Heart left ventricle (tissue), 16 donors: ENCODE data around the gene CKB. TPM values are rescaled to one million over a fixed set of nuclear protein-coding genes. Genes with fewer than 3 reads are reported as not detected.
A peak's percentile ranks its signal among the peaks of the same experiment; 100 is the strongest.

Experiments
- ATAC-seq, 4 donors: fragments of 200-7000 bp; cut with Tn5 transposase; one replicate each; pipeline ENCODE4 v1.9.1; 2020 to 2022; ENCODE audit warnings: moderate library complexity in 4 of 4, mild to moderate bottlenecking in 3 of 4, moderate number of reproducible peaks in 1 of 4
- DNase-seq, 5 donors: peaks; one replicate each; pipeline ENCODE4 v3.0.0-alpha.2; 2020
- H3K27ac ChIP-seq, 12 donors: fragments of 200-600 bp; sonication (generic) in 4 of 12; one replicate each; pipeline versions ENCODE4 v1.5.0 to v1.8.0; 2016 to 2022; ENCODE audit warnings: mild to moderate bottlenecking in 2 of 12
- H3K27me3 ChIP-seq, 9 donors: fragments of 200-600 bp; sonication (generic) in 2 of 9; one replicate each; pipeline versions ENCODE4 v1.5.1 to v1.8.0; 2016 to 2022; ENCODE audit warnings: mild to moderate bottlenecking in 3 of 9
- H3K36me3 ChIP-seq, 9 donors: fragments of 200-600 bp; sonication (generic) in 2 of 9; one replicate each; pipeline versions ENCODE4 v1.5.0 to v1.8.0; 2018 to 2022; ENCODE audit warnings: mild to moderate bottlenecking in 2 of 9
- H3K4me1 ChIP-seq, 12 donors: fragments of 200-600 bp; sonication (generic) in 4 of 12; one replicate each; pipeline versions ENCODE4 v1.5.0 to v1.8.0; 2016 to 2022; ENCODE audit warnings: mild to moderate bottlenecking in 3 of 12
- H3K4me3 ChIP-seq, 12 donors: fragments of 200-600 bp; sonication (generic) in 4 of 12; one replicate each; pipeline versions ENCODE4 v1.5.0 to v1.8.0; 2017 to 2022; ENCODE audit warnings: mild to moderate bottlenecking in 9 of 12, moderate library complexity in 4 of 12
- H3K9me3 ChIP-seq, 12 donors: fragments of 200-600 bp; sonication (generic) in 4 of 12; one replicate each; pipeline versions ENCODE4 v1.5.0 to v1.8.0; 2016 to 2022; ENCODE audit warnings: mild to moderate bottlenecking in 1 of 12
- POLR2A ChIP-seq, 2 donors: fragments of 450-650 bp; IDR thresholded peaks; one replicate each; pipeline ENCODE4 v1.6.1; 2017; ENCODE audit warnings: antibody characterized with exemption in 2 of 2, mild to moderate bottlenecking in 2 of 2, moderate library complexity in 2 of 2
- WGBS, 4 donors: extraction: QIAGEN DNeasy Blood & Tissue Kit in 2 of 4; methylation state at CpG; one replicate each; pipeline versions ENCODE4 v1.1.5 to v1.1.7; 2013 to 2018; 5-methylcytosine and 5-hydroxymethylcytosine counted together
- intact Hi-C, 10 donors: fragments of 100-400 bp; cut with DNase I; formaldehyde crosslinking; loops; one replicate each; pipeline versions ENCODE4 v1.11.1 to v1.14.2; 2022
- polyA plus RNA-seq, 2 donors: library from polyadenylated mRNA; stranded (reverse); fragments of 200-250 nt; gene quantifications; one replicate each; pipeline ENCODE4 v1.2.3, GENCODE V29; 2013
- total RNA-seq, 9 donors: library from RNA; depleted of rRNA in 2 of 9; stranded (reverse); fragments of >200 nt in 2 of 9; fragmentation: NEBNext Ultra II Directional in 3 of 9; extraction: Animal tissue kit (Norgen Biotek cat#: 25700) in 3 of 9; gene quantifications; one replicate each; pipeline versions ENCODE4 v1.1.0 to v1.2.4, GENCODE V29; 2016 to 2023
- TF ChIP-seq, protein P1 (sequence below), 12 donors: fragments of 200-600 bp; sonication (generic) in 4 of 12; IDR thresholded peaks; one replicate each; pipeline versions ENCODE4 v1.5.0 to v1.8.0; 2018 to 2022; ENCODE audit warnings: antibody characterized with exemption in 12 of 12, mild to moderate bottlenecking in 5 of 12
- donor health status: ischemic (EF 13 %, LVEDD 7.1; RV severe dilation, severe dysfunction).
- donor health status: healthy with polysubstance abuse.
- donor health status: DM: no; HTN: yes; CAD: no.
- donor health status: DM: no; HTN: no; CAD: no.
- donor health status: ischemic (EF 25% LVEDD 6.9; RV normal size, moderate dysfunction).
- donor health status: ischemic (EF 25% LVEDD 5.7; RV mildly dilated, moderate dysfunction).
- donor health status: healthy.
- donor health status: DM: yes; HTN: yes; CAD: no.
- donor health status: ischemic (EF 35%, LVEDD 5.7; RV mildly dilated, moderate dysfunction).
- donor health status: nonischemic (EF 11% LVEDD 7.7; RV severe dilation, severe dysfunction).
- donor health status: DM: yes; HTN: yes; CAD: no.
- donor health status: PGD.
- donor health status: ischemic (EF 29% LVEDD 5.4; RV normal size, mild dysfunction).
- donor health status: nonischemic (EF 23%, LVEDD 6.1; RV moderate dilation, normal function).

CKB gene
- total and polyA plus RNA-seq, 11 donors, result 203 to 1,105 (median 529) TPM

DNA sequence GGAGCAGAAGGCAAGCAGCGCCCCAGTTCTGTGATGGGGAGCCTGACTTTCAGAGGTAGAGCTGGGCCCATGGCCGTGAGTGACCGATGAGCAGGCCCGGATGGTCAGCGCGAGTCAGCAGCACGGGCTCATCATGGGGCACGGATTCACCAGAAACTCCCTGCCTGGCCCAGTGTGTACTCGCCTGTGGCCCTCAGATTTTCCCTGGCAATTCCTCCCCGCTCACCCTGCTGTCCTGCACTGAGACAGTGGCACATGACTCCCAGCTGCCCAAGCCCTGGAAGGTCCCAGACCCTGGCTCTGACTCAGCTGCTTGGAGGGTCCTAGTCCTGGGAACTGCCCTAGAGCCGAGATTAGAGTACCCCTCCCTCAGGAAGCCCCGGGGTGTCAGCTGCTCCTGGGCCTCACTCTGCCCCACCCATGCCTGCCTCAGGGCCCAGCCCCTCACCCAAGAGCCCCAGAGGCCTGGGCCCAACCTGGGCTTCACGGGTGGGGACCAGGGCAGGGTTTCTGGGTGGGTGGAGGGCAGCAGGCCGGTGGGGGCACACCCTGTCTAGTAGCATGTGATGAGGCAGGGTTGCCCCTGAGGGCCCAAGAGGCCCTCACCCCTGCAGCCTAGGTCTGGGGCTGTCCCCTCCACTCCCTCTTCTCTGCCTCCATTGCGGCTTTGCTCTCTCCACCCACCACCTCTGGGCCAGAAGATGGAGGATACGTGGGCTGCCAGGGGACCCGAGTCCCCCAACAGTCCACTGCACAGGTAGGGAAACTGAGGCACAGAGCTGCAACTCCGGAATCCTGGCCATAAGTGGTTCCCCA lies 14.8 kb upstream of the CKB start:
- no peak overlapping the region for H3K4me3 ChIP-seq
- peaks cover 0 to 29% (median 3%) of the 10 kb centered on the region in 9 donors for H3K36me3 ChIP-seq
- no peaks in the 10 kb centered on the region for H3K27me3 ChIP-seq
- intact Hi-C loops, result no loop called here
- H3K4me1 ChIP-seq, result peaks cover 0 to 50% (median 39%) of the 10 kb centered on the region in 12 donors
- 68 to 81% (median 73%) methylated on average over 16 to 18 of the region's 18 CpGs for WGBS, 4 donors
- no peak for TF ChIP-seq POLR2A (IDR thresholded peaks at IDR 0.05)
- TF ChIP-seq, protein P1, sequence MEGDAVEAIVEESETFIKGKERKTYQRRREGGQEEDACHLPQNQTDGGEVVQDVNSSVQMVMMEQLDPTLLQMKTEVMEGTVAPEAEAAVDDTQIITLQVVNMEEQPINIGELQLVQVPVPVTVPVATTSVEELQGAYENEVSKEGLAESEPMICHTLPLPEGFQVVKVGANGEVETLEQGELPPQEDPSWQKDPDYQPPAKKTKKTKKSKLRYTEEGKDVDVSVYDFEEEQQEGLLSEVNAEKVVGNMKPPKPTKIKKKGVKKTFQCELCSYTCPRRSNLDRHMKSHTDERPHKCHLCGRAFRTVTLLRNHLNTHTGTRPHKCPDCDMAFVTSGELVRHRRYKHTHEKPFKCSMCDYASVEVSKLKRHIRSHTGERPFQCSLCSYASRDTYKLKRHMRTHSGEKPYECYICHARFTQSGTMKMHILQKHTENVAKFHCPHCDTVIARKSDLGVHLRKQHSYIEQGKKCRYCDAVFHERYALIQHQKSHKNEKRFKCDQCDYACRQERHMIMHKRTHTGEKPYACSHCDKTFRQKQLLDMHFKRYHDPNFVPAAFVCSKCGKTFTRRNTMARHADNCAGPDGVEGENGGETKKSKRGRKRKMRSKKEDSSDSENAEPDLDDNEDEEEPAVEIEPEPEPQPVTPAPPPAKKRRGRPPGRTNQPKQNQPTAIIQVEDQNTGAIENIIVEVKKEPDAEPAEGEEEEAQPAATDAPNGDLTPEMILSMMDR (IDR thresholded peaks at IDR 0.05), result no peak
- ATAC-seq (no peak), DNase-seq (peak in 2 of 5 donors; percentile 14 to 49)
- peak overlapping the region in 4 of 12 donors; percentile 75 to 91 (median 82) for H3K27ac ChIP-seq
- H3K9me3 ChIP-seq, result no peaks in the 10 kb centered on the region

DNA sequence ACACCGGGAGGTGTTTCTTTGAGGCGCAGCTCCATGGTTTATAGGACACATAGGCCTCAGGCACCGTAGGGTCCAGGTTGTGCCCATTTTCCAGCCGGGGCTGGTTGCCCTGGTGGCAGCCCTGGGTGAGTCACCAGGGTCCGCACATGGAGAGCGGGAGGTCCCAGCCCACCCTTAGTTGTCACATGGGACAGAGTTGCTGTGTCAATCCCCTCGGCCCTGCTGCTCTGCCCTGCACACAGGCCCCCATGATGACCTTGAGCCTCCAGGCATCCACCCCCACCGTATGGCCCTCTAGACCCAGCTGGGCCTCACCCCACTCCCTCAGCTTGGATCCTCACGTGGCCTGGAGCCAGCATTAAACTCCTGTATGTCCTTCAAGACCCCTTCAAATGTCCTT lies 14.1 kb upstream of the CKB start:
- Histone ChIP-seq H3K4me1 (peaks cover 0 to 43% (median 32%) of the 10 kb centered on the region in 12 donors), H3K27ac (peak overlapping the region in 2 of 12 donors; percentile 84 to 91)
- peak in 2 of 5 donors; percentile 20 to 53 for DNase-seq

DNA sequence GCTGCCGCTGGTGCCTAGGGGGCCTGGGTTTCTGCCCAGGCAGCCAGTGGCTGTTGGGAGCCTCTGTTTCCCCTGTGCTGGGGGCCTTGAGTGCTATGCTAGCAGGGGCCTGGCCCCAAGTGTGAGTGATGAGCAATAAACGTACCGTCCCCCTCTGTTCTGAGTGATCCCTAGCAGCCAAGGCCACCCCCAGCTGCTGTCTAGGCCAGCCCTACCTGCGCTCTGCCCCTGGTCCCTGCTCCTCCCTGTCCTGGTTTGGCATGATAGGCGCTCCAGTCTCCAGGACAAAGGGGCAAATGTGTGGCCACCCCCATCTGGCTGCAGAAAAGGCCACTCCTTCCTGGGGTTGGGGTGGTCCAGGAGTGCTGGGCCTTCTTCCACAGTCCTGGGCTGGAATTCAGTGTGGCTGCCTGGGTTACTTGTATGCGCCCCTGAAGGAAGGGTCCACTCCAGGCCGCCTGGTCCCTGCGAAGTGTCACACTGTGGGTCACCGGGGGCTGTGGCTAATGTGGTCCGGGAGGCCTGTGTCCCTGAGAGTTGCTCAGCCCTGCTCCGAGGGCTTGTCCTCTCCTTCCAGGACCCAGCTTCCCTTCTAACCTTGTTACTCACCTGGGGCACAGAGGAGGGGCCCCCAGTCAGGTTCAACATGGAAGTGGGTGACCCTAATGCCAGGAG lies 13.4 kb upstream of the CKB start:
- H3K27ac ChIP-seq, result peak overlapping the region in 1 of 12 donors; percentile 91
- peaks cover 0 to 29% (median 3%) of the 10 kb centered on the region in 9 donors for H3K36me3 ChIP-seq
- no peaks in the 10 kb centered on the region for H3K27me3 ChIP-seq
- peaks cover 0 to 36% (median 25%) of the 10 kb centered on the region in 12 donors for H3K4me1 ChIP-seq
- no peaks in the 10 kb centered on the region for H3K9me3 ChIP-seq
- H3K4me3 ChIP-seq, result no peak overlapping the region
- intact Hi-C loops, result no loop called here
- DNase-seq (peak in 2 of 5 donors; percentile 20 to 47), ATAC-seq (no peak)
- 86 to 100% (median 91%) methylated on average over 6 to 11 of the region's 11 CpGs for WGBS, 4 donors
- TF ChIP-seq, protein P1 (IDR thresholded peaks at IDR 0.05), result no peak

More for the DNA sequence above, 14.1 kb upstream of the CKB start:
- TF ChIP-seq POLR2A (IDR thresholded peaks at IDR 0.05), result no peak
- TF ChIP-seq, protein P1 (IDR thresholded peaks at IDR 0.05), result no peak
- H3K4me3 ChIP-seq, result no peak overlapping the region
- H3K36me3 ChIP-seq, result peaks cover 0 to 29% (median 3%) of the 10 kb centered on the region in 9 donors
- WGBS, 4 donors, result 72 to 87% (median 82%) methylated on average over 4 to 9 of the region's 9 CpGs
- H3K9me3 ChIP-seq, result no peaks in the 10 kb centered on the region
- ATAC-seq, result no peak
- intact Hi-C loops, result no loop called here
- no peaks in the 10 kb centered on the region for H3K27me3 ChIP-seq
